ENCODE data around the gene ZNF718. TPM values are rescaled to one million over a fixed set of nuclear protein-coding genes. Genes with fewer than 3 reads are reported as not detected.
"Not testable (repeated sequence)": the region's sequence is repeated elsewhere in the genome, so short reads cannot be mapped to it uniquely, and the experiment has no call there.

The ZNF718 gene
- polyA plus RNA-seq, 3 donors, result 1.9 to 2.8 (median 2.7) TPM

DNA sequence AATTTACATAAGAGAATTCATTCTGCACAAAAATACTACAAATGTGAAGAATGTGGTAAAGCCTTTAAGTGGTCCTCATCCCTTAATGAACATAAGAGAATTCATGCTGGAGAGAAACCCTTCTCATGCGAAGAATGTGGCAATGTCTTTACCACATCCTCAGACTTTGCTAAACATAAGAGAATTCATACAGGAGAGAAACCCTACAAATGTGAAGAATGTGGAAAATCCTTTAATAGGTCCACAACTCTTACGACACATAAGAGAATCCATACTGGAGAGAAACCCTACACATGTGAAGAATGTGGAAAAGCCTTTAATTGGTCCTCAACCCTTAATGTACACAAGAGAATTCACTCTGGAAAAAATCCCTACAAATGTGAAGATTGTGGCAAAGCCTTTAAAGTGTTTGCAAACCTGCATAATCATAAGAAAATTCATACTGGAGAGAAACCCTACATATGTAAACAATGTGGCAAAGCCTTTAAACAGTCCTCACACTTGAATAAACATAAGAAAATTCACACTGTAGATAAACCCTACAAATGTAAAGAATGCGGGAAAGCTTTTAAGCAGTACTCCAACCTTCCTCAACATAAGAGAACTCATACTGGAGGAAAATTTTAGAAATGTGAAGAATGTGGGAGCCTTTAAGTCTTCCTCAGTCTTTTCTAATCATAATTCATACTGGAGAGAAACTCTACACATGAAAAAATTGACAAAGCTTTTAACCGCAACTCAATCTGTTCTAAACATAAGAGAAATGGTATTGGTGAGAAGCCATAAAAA, 37.4 kb downstream of the ZNF718 start:
- H3K4me1 Mint-ChIP-seq, result no peaks in the 10 kb centered on the region
- H3K27ac Mint-ChIP-seq, result no peak overlapping the region
- Histone ChIP-seq H3K4me2 (replicated peaks; ENCODE audit: extremely low read depth, low read length, poor library complexity, severe bottlenecking) (no peak overlapping the region), H3K4me3 (replicated peaks in 1 of 3; ENCODE audit: low read depth in 2 of 3, low read length in 3 of 3) (peak overlapping the region in 1 of 3 experiments; percentile 7), H2AFZ (ENCODE audit: insufficient read depth, low read depth, low read length, poor library complexity, severe bottlenecking) (no peak overlapping the region), H3K9me3 (replicated peaks in 1 of 2; ENCODE audit: control insufficient read depth in 1 of 2, insufficient read depth in 1 of 2, low read length in 2 of 2) (peaks cover 32 to 90% of the 10 kb centered on the region in 2 donors), H3K9ac (ENCODE audit: insufficient read depth, low read length, poor library complexity, severe bottlenecking) (no peak overlapping the region), H3K36me3 (replicated peaks in 1 of 2; ENCODE audit: control insufficient read depth in 1 of 2, insufficient read depth in 2 of 2, low read length in 2 of 2) (peaks cover 4 to 42% of the 10 kb centered on the region in 2 donors), H3K27me3 (ENCODE audit: control insufficient read depth in 2 of 2, insufficient read depth in 2 of 2, low read length in 2 of 2) (no peaks in the 10 kb centered on the region), H4K20me1 (ENCODE audit: insufficient read depth, low read length) (no peaks in the 10 kb centered on the region), H3K27ac (ENCODE audit: low read depth in 1 of 2, low read length in 2 of 2) (no peak overlapping the region), H3K79me2 (ENCODE audit: insufficient read depth, low read length) (no peaks in the 10 kb centered on the region), H3K4me1 (ENCODE audit: control insufficient read depth in 1 of 2, insufficient read depth in 2 of 2, low read length in 2 of 2) (no peaks in the 10 kb centered on the region)
- TF ChIP-seq, protein P1, sequence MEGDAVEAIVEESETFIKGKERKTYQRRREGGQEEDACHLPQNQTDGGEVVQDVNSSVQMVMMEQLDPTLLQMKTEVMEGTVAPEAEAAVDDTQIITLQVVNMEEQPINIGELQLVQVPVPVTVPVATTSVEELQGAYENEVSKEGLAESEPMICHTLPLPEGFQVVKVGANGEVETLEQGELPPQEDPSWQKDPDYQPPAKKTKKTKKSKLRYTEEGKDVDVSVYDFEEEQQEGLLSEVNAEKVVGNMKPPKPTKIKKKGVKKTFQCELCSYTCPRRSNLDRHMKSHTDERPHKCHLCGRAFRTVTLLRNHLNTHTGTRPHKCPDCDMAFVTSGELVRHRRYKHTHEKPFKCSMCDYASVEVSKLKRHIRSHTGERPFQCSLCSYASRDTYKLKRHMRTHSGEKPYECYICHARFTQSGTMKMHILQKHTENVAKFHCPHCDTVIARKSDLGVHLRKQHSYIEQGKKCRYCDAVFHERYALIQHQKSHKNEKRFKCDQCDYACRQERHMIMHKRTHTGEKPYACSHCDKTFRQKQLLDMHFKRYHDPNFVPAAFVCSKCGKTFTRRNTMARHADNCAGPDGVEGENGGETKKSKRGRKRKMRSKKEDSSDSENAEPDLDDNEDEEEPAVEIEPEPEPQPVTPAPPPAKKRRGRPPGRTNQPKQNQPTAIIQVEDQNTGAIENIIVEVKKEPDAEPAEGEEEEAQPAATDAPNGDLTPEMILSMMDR (IDR thresholded peaks at IDR 0.05), result no peak
- H3K36me3 Mint-ChIP-seq, result peaks cover 19 to 36% of the 10 kb centered on the region in 2 donors
- H3K4me3 Mint-ChIP-seq, result no peak overlapping the region
- DNase-seq, result no peak
- intact Hi-C loops (cut with micrococcal nuclease), result no loop called here
- H3K9me3 Mint-ChIP-seq, result peaks cover 23 to 80% (median 77%) of the 10 kb centered on the region in 7 donors
- no CpG with 5 or more reads among the region's 4 CpGs for WGBS (ENCODE audit: insufficient coverage)
- H3K27me3 Mint-ChIP-seq (ENCODE audit: low read depth in 3 of 3), result peaks cover 0 to 3% (median 2%) of the 10 kb centered on the region in 3 donors

DNA sequence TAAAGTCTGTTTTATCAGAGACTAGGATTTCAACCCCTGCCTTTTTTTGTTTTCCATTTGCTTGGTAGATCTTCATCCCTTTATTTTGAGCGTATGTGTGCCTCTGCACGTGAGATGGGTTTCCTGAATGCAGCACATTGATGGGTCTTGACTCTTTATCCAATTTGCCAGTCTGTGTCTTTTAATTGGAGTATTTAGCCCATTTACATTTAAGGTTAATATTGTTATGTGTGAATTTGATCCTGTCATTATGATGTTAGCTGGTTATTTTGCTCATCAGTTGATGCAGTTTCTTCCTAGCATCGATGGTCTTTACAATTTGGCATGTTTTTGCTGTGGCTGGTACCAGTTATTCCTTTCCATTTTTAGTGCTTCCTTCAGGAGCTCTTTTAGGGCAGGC, 45.3 kb downstream of the ZNF718 start:
- H3K27me3 ChIP-seq (ENCODE audit: control insufficient read depth in 2 of 2, insufficient read depth in 2 of 2, low read length in 2 of 2); H3K27me3 Mint-ChIP-seq (ENCODE audit: low read depth in 3 of 3); H3K27ac Mint-ChIP-seq; DNase-seq; H3K9ac ChIP-seq (ENCODE audit: insufficient read depth, low read length, poor library complexity, severe bottlenecking); H3K4me3 Mint-ChIP-seq; intact Hi-C loops (cut with micrococcal nuclease); H3K4me2 ChIP-seq (replicated peaks; ENCODE audit: extremely low read depth, low read length, poor library complexity, severe bottlenecking); H3K4me1 ChIP-seq (ENCODE audit: control insufficient read depth in 1 of 2, insufficient read depth in 2 of 2, low read length in 2 of 2); H3K4me1 Mint-ChIP-seq; H4K20me1 ChIP-seq (ENCODE audit: insufficient read depth, low read length); H3K4me3 ChIP-seq (replicated peaks in 1 of 3; ENCODE audit: low read depth in 2 of 3, low read length in 3 of 3); H3K27ac ChIP-seq (ENCODE audit: low read depth in 1 of 2, low read length in 2 of 2); H3K79me2 ChIP-seq (ENCODE audit: insufficient read depth, low read length); H2AFZ ChIP-seq (ENCODE audit: insufficient read depth, low read depth, low read length, poor library complexity, severe bottlenecking); H3K36me3 ChIP-seq (replicated peaks in 1 of 2; ENCODE audit: control insufficient read depth in 1 of 2, insufficient read depth in 2 of 2, low read length in 2 of 2): not testable (repeated sequence)
- Mint-ChIP-seq H3K9me3 (peaks cover 50 to 92% (median 84%) of the 10 kb centered on the region in 7 donors), H3K36me3 (peaks cover 6 to 26% of the 10 kb centered on the region in 2 donors)
- peaks cover 40 to 74% of the 10 kb centered on the region in 2 donors for H3K9me3 ChIP-seq (replicated peaks in 1 of 2; ENCODE audit: control insufficient read depth in 1 of 2, insufficient read depth in 1 of 2, low read length in 2 of 2)
- WGBS (ENCODE audit: insufficient coverage), result no CpG with 5 or more reads among the region's 3 CpGs

DNA sequence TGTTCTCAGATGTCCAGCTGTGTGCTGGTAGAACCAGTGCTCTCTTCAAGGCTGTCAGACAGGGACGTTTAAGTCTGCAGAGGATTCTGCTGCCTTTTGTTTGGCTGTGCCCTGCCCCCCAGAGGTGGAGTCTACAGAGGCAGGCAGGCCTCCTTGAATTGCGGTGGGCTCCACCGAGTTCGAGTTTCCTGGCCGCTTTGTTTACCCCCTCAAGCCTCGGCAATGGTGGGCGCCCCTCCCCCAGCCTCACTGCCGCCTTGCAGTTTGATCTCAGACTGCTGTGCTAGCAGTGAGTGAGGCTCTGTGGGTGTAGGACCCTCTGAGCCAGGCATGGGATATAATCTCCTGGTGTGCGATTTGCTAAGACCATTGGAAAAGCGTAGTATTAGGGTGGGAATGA, 47.0 kb downstream of the ZNF718 start:
- H3K27me3 Mint-ChIP-seq (ENCODE audit: low read depth in 3 of 3); DNase-seq; H3K4me1 ChIP-seq (ENCODE audit: control insufficient read depth in 1 of 2, insufficient read depth in 2 of 2, low read length in 2 of 2); H4K20me1 ChIP-seq (ENCODE audit: insufficient read depth, low read length); H3K79me2 ChIP-seq (ENCODE audit: insufficient read depth, low read length); H3K27me3 ChIP-seq (ENCODE audit: control insufficient read depth in 2 of 2, insufficient read depth in 2 of 2, low read length in 2 of 2); intact Hi-C loops (cut with micrococcal nuclease); H3K4me1 Mint-ChIP-seq; H3K4me2 ChIP-seq (replicated peaks; ENCODE audit: extremely low read depth, low read length, poor library complexity, severe bottlenecking); H3K4me3 Mint-ChIP-seq; H3K9ac ChIP-seq (ENCODE audit: insufficient read depth, low read length, poor library complexity, severe bottlenecking); H2AFZ ChIP-seq (ENCODE audit: insufficient read depth, low read depth, low read length, poor library complexity, severe bottlenecking); H3K27ac Mint-ChIP-seq; H3K36me3 ChIP-seq (replicated peaks in 1 of 2; ENCODE audit: control insufficient read depth in 1 of 2, insufficient read depth in 2 of 2, low read length in 2 of 2); H3K27ac ChIP-seq (ENCODE audit: low read depth in 1 of 2, low read length in 2 of 2): not testable (repeated sequence)
- 100% methylated on average over 3 of the region's 10 CpGs for WGBS (ENCODE audit: insufficient coverage)
- peaks cover 44 to 76% of the 10 kb centered on the region in 2 donors for H3K9me3 ChIP-seq (replicated peaks in 1 of 2; ENCODE audit: control insufficient read depth in 1 of 2, insufficient read depth in 1 of 2, low read length in 2 of 2)
- peak overlapping the region in 1 of 3 experiments; percentile 8 for H3K4me3 ChIP-seq (replicated peaks in 1 of 3; ENCODE audit: low read depth in 2 of 3, low read length in 3 of 3)
- Mint-ChIP-seq H3K36me3 (peaks cover 6 to 23% of the 10 kb centered on the region in 2 donors), H3K9me3 (peaks cover 57 to 94% (median 85%) of the 10 kb centered on the region in 7 donors)
